Measurements from ENCODE around the gene RLF.

RLF gene

GRCh38 chr1:40244138-40244744 lies 83.1 kb downstream of the RLF start:
- no peak for ATAC-seq
- TF ChIP-seq OSR1 (CRISPR knock-in tag; IDR thresholded peaks at IDR 0.05) (no peak), ZC3H10 (CRISPR knock-in tag; IDR thresholded peaks at IDR 0.05) (no peak), CSDC2 (CRISPR knock-in tag; IDR thresholded peaks at IDR 0.05) (no peak), TOX (CRISPR knock-in tag; IDR thresholded peaks at IDR 0.05; ENCODE audit: borderline replicate concordance) (no peak), TCF4 (CRISPR knock-in tag; IDR thresholded peaks at IDR 0.05; ENCODE audit: borderline replicate concordance) (no peak), PATZ1 (CRISPR knock-in tag; IDR thresholded peaks at IDR 0.05; ENCODE audit: borderline replicate concordance) (no peak), ZFP3 (CRISPR knock-in tag; IDR thresholded peaks at IDR 0.05) (no peak), POU6F1 (CRISPR knock-in tag; IDR thresholded peaks at IDR 0.05; ENCODE audit: borderline replicate concordance, low read depth) (no peak), BACH2 (CRISPR knock-in tag; IDR thresholded peaks at IDR 0.05; ENCODE audit: borderline replicate concordance) (no peak), SNAI2 (CRISPR knock-in tag; IDR thresholded peaks at IDR 0.05) (no peak)

- TF ChIP-seq CREB5 (CRISPR knock-in tag; IDR thresholded peaks at IDR 0.05; ENCODE audit: low read depth) (no peak), PPARA (CRISPR knock-in tag; IDR thresholded peaks at IDR 0.05; ENCODE audit: borderline replicate concordance) (no peak), CSDC2 (CRISPR knock-in tag; IDR thresholded peaks at IDR 0.05) (no peak), TSHZ2 (CRISPR knock-in tag; IDR thresholded peaks at IDR 0.05) (no peak), ISL1 (CRISPR knock-in tag; IDR thresholded peaks at IDR 0.05) (no peak), ESRRG (CRISPR knock-in tag; IDR thresholded peaks at IDR 0.05) (no peak), GLIS3 (CRISPR knock-in tag; IDR thresholded peaks at IDR 0.05) (no peak), ZFP30 (CRISPR knock-in tag; IDR thresholded peaks at IDR 0.05) (no peak), ZNF565 (CRISPR knock-in tag; conservative IDR thresholded peaks at IDR 0.05; ENCODE audit: low read depth) (no peak), CSRNP3 (CRISPR knock-in tag; IDR thresholded peaks at IDR 0.05) (no peak), POU6F1 (CRISPR knock-in tag; IDR thresholded peaks at IDR 0.05; ENCODE audit: borderline replicate concordance, low read depth) (no peak), ZC3H10 (CRISPR knock-in tag; IDR thresholded peaks at IDR 0.05) (no peak), PATZ1 (CRISPR knock-in tag; IDR thresholded peaks at IDR 0.05; ENCODE audit: borderline replicate concordance) (no peak), ZNF70 (CRISPR knock-in tag; IDR thresholded peaks at IDR 0.05) (no peak), TOX (CRISPR knock-in tag; IDR thresholded peaks at IDR 0.05; ENCODE audit: borderline replicate concordance) (no peak), OSR1 (CRISPR knock-in tag; IDR thresholded peaks at IDR 0.05) (no peak), SNAI2 (CRISPR knock-in tag; IDR thresholded peaks at IDR 0.05) (no peak), BACH2 (CRISPR knock-in tag; IDR thresholded peaks at IDR 0.05; ENCODE audit: borderline replicate concordance) (no peak)
- ATAC-seq, result no peak
These were observed 84.5 kb downstream of the RLF start for GRCh38 chr1:40245686-40246085.

All from SK-N-SH treated with all-trans-retinoic acid at 6 μM for 48 hours (cell line).